Measurements from ENCODE around the gene ATRNL1.

The ATRNL1 gene

GRCh38 chr10:115436999-115437398 is 343.8 kb downstream of the ATRNL1 start:
- Histone ChIP-seq H3K9me3 (ENCODE audit: severe bottlenecking) (no peaks in the 10 kb centered on the region), H3K27me3 (ENCODE audit: insufficient read depth, poor library complexity, severe bottlenecking) (no peaks in the 10 kb centered on the region), H3K4me1 (ENCODE audit: insufficient read depth, poor library complexity, severe bottlenecking) (no peaks in the 10 kb centered on the region), H3K4me3 (ENCODE audit: severe bottlenecking) (no peak overlapping the region), H3K27ac (ENCODE audit: poor library complexity, severe bottlenecking) (no peak overlapping the region), H3K36me3 (ENCODE audit: low read depth) (no peaks in the 10 kb centered on the region)
- DNase-seq (ENCODE audit: low spot score) (no peak), ATAC-seq (ENCODE audit: low read depth) (no peak)
- no peak for TF ChIP-seq CTCF (IDR thresholded peaks at IDR 0.05; ENCODE audit: poor library complexity, severe bottlenecking)

GRCh38 chr10:115441907-115442545 is 348.9 kb downstream of the ATRNL1 start:
- TF ChIP-seq CTCF (IDR thresholded peaks at IDR 0.05; ENCODE audit: poor library complexity, severe bottlenecking), result no peak
- Histone ChIP-seq H3K27ac (ENCODE audit: poor library complexity, severe bottlenecking) (no peak overlapping the region), H3K4me1 (ENCODE audit: insufficient read depth, poor library complexity, severe bottlenecking) (no peaks in the 10 kb centered on the region), H3K27me3 (ENCODE audit: insufficient read depth, poor library complexity, severe bottlenecking) (peaks cover 2% of the 10 kb centered on the region), H3K9me3 (ENCODE audit: severe bottlenecking) (no peaks in the 10 kb centered on the region), H3K4me3 (ENCODE audit: severe bottlenecking) (no peak overlapping the region), H3K36me3 (ENCODE audit: low read depth) (no peaks in the 10 kb centered on the region)
- DNase-seq (ENCODE audit: low spot score) (no peak), ATAC-seq (ENCODE audit: low read depth) (no peak)

DNA sequence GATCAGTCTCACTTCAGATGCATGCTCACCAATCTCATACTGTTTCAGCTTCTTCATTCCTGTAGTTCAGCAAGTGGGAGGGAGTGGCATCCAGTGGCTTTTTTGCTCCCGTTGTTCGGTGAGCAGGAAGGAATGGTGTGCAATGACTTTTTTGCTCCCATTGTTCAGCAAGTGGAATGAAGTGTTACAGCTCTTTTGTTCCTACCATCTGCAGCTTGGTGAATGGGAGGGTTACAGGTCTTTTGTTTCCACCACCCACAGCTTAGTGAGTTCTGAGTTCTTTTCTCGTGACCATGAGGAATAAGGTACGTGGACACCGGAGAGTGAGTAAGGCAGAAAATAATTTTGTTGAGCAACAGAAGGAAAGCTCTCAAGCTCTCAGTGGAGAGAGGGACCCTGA is 363.6 kb downstream of the ATRNL1 start:
- Histone ChIP-seq H3K27ac (ENCODE audit: poor library complexity, severe bottlenecking) (no peak overlapping the region), H3K36me3 (ENCODE audit: low read depth) (no peaks in the 10 kb centered on the region), H3K27me3 (ENCODE audit: insufficient read depth, poor library complexity, severe bottlenecking) (no peaks in the 10 kb centered on the region), H3K9me3 (ENCODE audit: severe bottlenecking) (no peaks in the 10 kb centered on the region), H3K4me3 (ENCODE audit: severe bottlenecking) (no peak overlapping the region), H3K4me1 (ENCODE audit: insufficient read depth, poor library complexity, severe bottlenecking) (no peaks in the 10 kb centered on the region)
- no peak for DNase-seq (ENCODE audit: low spot score)
- TF ChIP-seq CTCF (IDR thresholded peaks at IDR 0.05; ENCODE audit: poor library complexity, severe bottlenecking), result no peak
- ATAC-seq (ENCODE audit: low read depth), result no peak

GRCh38 chr10:115483294-115483693 is 390.1 kb downstream of the ATRNL1 start:
- TF ChIP-seq CTCF (IDR thresholded peaks at IDR 0.05; ENCODE audit: poor library complexity, severe bottlenecking), result no peak
- H3K9me3 ChIP-seq (ENCODE audit: severe bottlenecking), result no peaks in the 10 kb centered on the region

GRCh38 chr10:115491526-115492140 is 398.5 kb downstream of the ATRNL1 start:
- no peaks in the 10 kb centered on the region for H3K36me3 ChIP-seq (ENCODE audit: low read depth)
- no peak for TF ChIP-seq CTCF (IDR thresholded peaks at IDR 0.05; ENCODE audit: poor library complexity, severe bottlenecking)
- ATAC-seq (ENCODE audit: low read depth) (no peak), DNase-seq (ENCODE audit: low spot score) (no peak)
- H3K27me3 ChIP-seq (ENCODE audit: insufficient read depth, poor library complexity, severe bottlenecking), result peaks cover 8% of the 10 kb centered on the region
- no peak overlapping the region for H3K27ac ChIP-seq (ENCODE audit: poor library complexity, severe bottlenecking)
- no peak overlapping the region for H3K4me3 ChIP-seq (ENCODE audit: severe bottlenecking)
- H3K4me1 ChIP-seq (ENCODE audit: insufficient read depth, poor library complexity, severe bottlenecking), result no peaks in the 10 kb centered on the region
- no peaks in the 10 kb centered on the region for H3K9me3 ChIP-seq (ENCODE audit: severe bottlenecking)

More at GRCh38 chr10:115483294-115483693, 390.1 kb downstream of the ATRNL1 start:
- Histone ChIP-seq H3K27ac (ENCODE audit: poor library complexity, severe bottlenecking) (no peak overlapping the region), H3K4me3 (ENCODE audit: severe bottlenecking) (no peak overlapping the region), H3K4me1 (ENCODE audit: insufficient read depth, poor library complexity, severe bottlenecking) (no peaks in the 10 kb centered on the region), H3K27me3 (ENCODE audit: insufficient read depth, poor library complexity, severe bottlenecking) (no peaks in the 10 kb centered on the region), H3K36me3 (ENCODE audit: low read depth) (no peaks in the 10 kb centered on the region)
- ATAC-seq (ENCODE audit: low read depth) (no peak), DNase-seq (ENCODE audit: low spot score) (no peak)

Data from RWPE2 (cell line).